Thyroid gland (tissue), 4 donors: ENCODE data around the gene VANGL1. TPM values are rescaled to one million over a fixed set of nuclear protein-coding genes. Genes with fewer than 3 reads are reported as not detected.
"Not testable (repeated sequence)": the region's sequence is repeated elsewhere in the genome, so short reads cannot be mapped to it uniquely, and the experiment has no call there.

Experiments
- DNase-seq, 2 donors: peaks; one replicate each; pipeline ENCODE4 v3.0.0-alpha.2; 2019
- H3K27ac ChIP-seq, 3 donors: fragments of 200-600 bp; sonication (generic); 1 replicate in 2 of 3; 2 replicates in 1 of 3; pipeline ENCODE4 v1.5.1; 2016 to 2019; ENCODE audit warnings: mild to moderate bottlenecking in 1 of 3, moderate library complexity in 1 of 3
- H3K27me3 ChIP-seq: fragments of 200-600 bp; sonication (generic); one replicate; pipeline ENCODE4 v1.5.1; 2019
- H3K36me3 ChIP-seq, 2 donors: fragments of 200-600 bp; sonication (generic); one replicate each; pipeline ENCODE4 v1.5.1; 2016 to 2019
- H3K4me1 ChIP-seq, 2 donors: fragments of 200-600 bp; sonication (generic); one replicate each; pipeline ENCODE4 v1.5.1; 2017 to 2019
- H3K4me3 ChIP-seq, 3 donors: fragments of 200-600 bp; sonication (generic); replicated peaks in 1 of 3; 1 replicate in 2 of 3; 2 replicates in 1 of 3; pipeline ENCODE4 v1.5.1; 2016; ENCODE audit warnings: mild to moderate bottlenecking in 1 of 3
- H3K9me3 ChIP-seq: fragments of 200-600 bp; sonication (generic); one replicate; pipeline ENCODE4 v1.5.1; 2017
- CTCF ChIP-seq, 6 experiments: fragments of 200-600 bp in 3 of 6; fragments of 450-650 bp in 3 of 6; sonication (generic) in 3 of 6; IDR thresholded peaks; one replicate each; pipeline ENCODE4 v1.5.1; 2016 to 2019; ENCODE audit warnings: antibody characterized with exemption in 6 of 6, mild to moderate bottlenecking in 2 of 6, inconsistent platforms in 1 of 6, moderate library complexity in 1 of 6
- POLR2A ChIP-seq, 2 donors: fragments of 450-650 bp; IDR thresholded peaks; one replicate each; pipeline ENCODE4 v1.6.1; 2017; ENCODE audit warnings: antibody characterized with exemption in 2 of 2, mild to moderate bottlenecking in 2 of 2, moderate library complexity in 1 of 2
- WGBS, 2 donors: methylation state at CpG; one replicate each; pipeline ENCODE4 v1.1.5; 2017; 5-methylcytosine and 5-hydroxymethylcytosine counted together
- intact Hi-C: fragments of 100-400 bp; cut with DNase I; formaldehyde crosslinking; loops from one replicate; pipeline ENCODE4 v1.15.1; 2023
- total RNA-seq, 4 donors: library from RNA; depleted of rRNA; stranded (reverse); fragments of >200 nt; gene quantifications; one replicate each; pipeline ENCODE4 v1.2.3, GENCODE V29; 2016

The VANGL1 gene
- total RNA-seq, 4 donors from 2014 or later = 10.9 to 22.8 (median 14.8) TPM

GRCh38 chr1:115632251-115633026 is 9.3 kb upstream of the VANGL1 start:
- intact Hi-C loops = no loop called here
- Histone ChIP-seq H3K36me3 (no peaks in the 10 kb centered on the region), H3K27ac (no peak overlapping the region), H3K27me3 (no peaks in the 10 kb centered on the region), H3K4me3 (no peak overlapping the region), H3K4me1 (no peaks in the 10 kb centered on the region), H3K9me3 (no peaks in the 10 kb centered on the region)
- TF ChIP-seq POLR2A (IDR thresholded peaks at IDR 0.05) (no peak), CTCF (IDR thresholded peaks at IDR 0.05) (no peak)
- DNase-seq = no peak
- 93 to 97% methylated on average over 4 of the region's 4 CpGs for WGBS, 2 donors

GRCh38 chr1:115633606-115634005 is 8.2 kb upstream of the VANGL1 start:
- DNase-seq, H3K27me3 ChIP-seq, intact Hi-C loops, H3K27ac ChIP-seq, H3K36me3 ChIP-seq, H3K4me3 ChIP-seq, H3K9me3 ChIP-seq, H3K4me1 ChIP-seq: not testable (repeated sequence)
- WGBS, 2 donors = 88 to 93% methylated on average over 1 of the region's 1 CpG

GRCh38 chr1:115637247-115637646 is 4.5 kb upstream of the VANGL1 start:
- H3K4me3 ChIP-seq, H3K27ac ChIP-seq, H3K36me3 ChIP-seq, H3K4me1 ChIP-seq, H3K9me3 ChIP-seq, DNase-seq, H3K27me3 ChIP-seq, intact Hi-C loops: not testable (repeated sequence)
- 95 to 100% methylated on average over 1 of the region's 1 CpG for WGBS, 2 donors

GRCh38 chr1:115640384-115640783 is 1.4 kb upstream of the VANGL1 start:
- WGBS, 2 donors = 90 to 96% methylated on average over 1 of the region's 1 CpG
- intact Hi-C loops = no loop called here
- H3K36me3 ChIP-seq = no peaks in the 10 kb centered on the region
- no peak overlapping the region for H3K4me3 ChIP-seq
- H3K27ac ChIP-seq = no peak overlapping the region
- no peaks in the 10 kb centered on the region for H3K9me3 ChIP-seq
- H3K4me1 ChIP-seq = peaks cover 10 to 13% of the 10 kb centered on the region in 2 donors
- no peak for DNase-seq
- H3K27me3 ChIP-seq = no peaks in the 10 kb centered on the region
- TF ChIP-seq POLR2A (IDR thresholded peaks at IDR 0.05) = no peak
- no peak for TF ChIP-seq CTCF (IDR thresholded peaks at IDR 0.05)

- WGBS, 2 donors = 1% methylated on average over 23 to 33 of the region's 78 CpGs
- intact Hi-C loops = no loop called here
- DNase-seq = peak; percentile 68 to 76
Measured at GRCh38 chr1:115642168-115643072, 650 bp downstream of the VANGL1 start.

More at GRCh38 chr1:115642168-115643072, 650 bp downstream of the VANGL1 start:
- Histone ChIP-seq H3K9me3 (no peaks in the 10 kb centered on the region), H3K4me3 (peak overlapping the region; percentile 67 to 93 (median 80)), H3K27me3 (no peaks in the 10 kb centered on the region), H3K27ac (peak overlapping the region; percentile 8 to 65 (median 19)), H3K36me3 (no peaks in the 10 kb centered on the region), H3K4me1 (peaks cover 13 to 20% of the 10 kb centered on the region in 2 donors)
- TF ChIP-seq POLR2A (IDR thresholded peaks at IDR 0.05) (no peak), CTCF (IDR thresholded peaks at IDR 0.05) (peak in 3 of 6 experiments; percentile 21 to 32 (median 25))
